Naive B cell (primary cell): ENCODE measurements around the gene CNP. TPM values are rescaled to one million over a fixed set of nuclear protein-coding genes. Genes with fewer than 3 reads are reported as not detected.
"Not testable (repeated sequence)": the region's sequence is repeated elsewhere in the genome, so short reads cannot be mapped to it uniquely, and the experiment has no call there.

Source experiments
- ATAC-seq, 2 donors: fragments of 150-1000 bp; cut with Tn5 transposase; 2 replicates each; pipeline ENCODE4 v1.10.0; 2021; ENCODE audit warnings: low read depth in 2 of 2, mild to moderate bottlenecking in 2 of 2, moderate library complexity in 2 of 2
- DNase-seq: peaks from one replicate; pipeline ENCODE4 v3.0.0; 2022
- H3K27ac Mint-ChIP-seq, 6 donors: one replicate each; pipeline ENCODE4 v1.8.0; 2020 to 2022; ENCODE audit warnings: mild to moderate bottlenecking in 6 of 6, mixed read lengths in 6 of 6, moderate library complexity in 5 of 6, inconsistent platforms in 2 of 6
- H3K27me3 Mint-ChIP-seq, 3 donors: one replicate each; pipeline ENCODE4 v1.8.0; 2021 to 2022; ENCODE audit warnings: mixed read lengths in 3 of 3, mild to moderate bottlenecking in 1 of 3
- H3K36me3 Mint-ChIP-seq, 2 donors: one replicate each; pipeline ENCODE4 v1.8.0; 2020 to 2022; ENCODE audit warnings: mixed read lengths in 2 of 2, inconsistent platforms in 1 of 2, mild to moderate bottlenecking in 1 of 2
- H3K4me1 Mint-ChIP-seq, 3 donors: one replicate each; pipeline ENCODE4 v1.8.0; 2020 to 2022; ENCODE audit warnings: mixed read lengths in 3 of 3, inconsistent platforms in 1 of 3, mild to moderate bottlenecking in 1 of 3, moderate library complexity in 1 of 3
- H3K4me3 Mint-ChIP-seq, 8 donors: one replicate each; pipeline ENCODE4 v1.8.0; 2020 to 2022; ENCODE audit warnings: mild to moderate bottlenecking in 8 of 8, mixed read lengths in 8 of 8, moderate library complexity in 8 of 8, inconsistent platforms in 2 of 8
- H3K9me3 Mint-ChIP-seq, 7 donors: one replicate each; pipeline ENCODE4 v1.8.0; 2020 to 2022; ENCODE audit warnings: mixed read lengths in 7 of 7, mild to moderate bottlenecking in 5 of 7, inconsistent platforms in 2 of 7, moderate library complexity in 1 of 7
- polyA plus RNA-seq, 6 donors: library from polyadenylated mRNA; unstranded; fragments of 300-500 nt; fragmentation: Illumina TruSeq; gene quantifications; one replicate each; pipeline ENCODE4 v1.2.3, GENCODE V29; 2021; ENCODE audit warnings: low read depth in 6 of 6

The CNP gene
- polyA plus RNA-seq, 6 donors from 2014 or later, result 27.5 to 42.4 (median 34.8) TPM

GRCh38 chr17:41931715-41932114, 34.9 kb upstream of the CNP start:
- not testable (repeated sequence) for DNase-seq, ATAC-seq, H3K27me3 Mint-ChIP-seq, H3K36me3 Mint-ChIP-seq, H3K9me3 Mint-ChIP-seq
- peak overlapping the region in 4 of 6 donors; percentile 38 to 100 (median 83) for H3K27ac Mint-ChIP-seq
- peak overlapping the region in 3 of 8 donors; percentile 91 to 95 (median 91) for H3K4me3 Mint-ChIP-seq
- H3K4me1 Mint-ChIP-seq, result peaks cover 17 to 33% (median 30%) of the 10 kb centered on the region in 3 donors

GRCh38 chr17:41932816-41933389, 33.7 kb upstream of the CNP start:
- no peaks in the 10 kb centered on the region for H3K36me3 Mint-ChIP-seq
- peak overlapping the region in 3 of 6 donors; percentile 32 to 89 (median 81) for H3K27ac Mint-ChIP-seq
- DNase-seq, result no peak
- ATAC-seq, result no peak
- no peaks in the 10 kb centered on the region for H3K9me3 Mint-ChIP-seq
- peaks cover 17 to 30% (median 30%) of the 10 kb centered on the region in 3 donors for H3K4me1 Mint-ChIP-seq
- peak overlapping the region in 4 of 8 donors; percentile 24 to 65 (median 45) for H3K4me3 Mint-ChIP-seq
- no peaks in the 10 kb centered on the region for H3K27me3 Mint-ChIP-seq

DNA sequence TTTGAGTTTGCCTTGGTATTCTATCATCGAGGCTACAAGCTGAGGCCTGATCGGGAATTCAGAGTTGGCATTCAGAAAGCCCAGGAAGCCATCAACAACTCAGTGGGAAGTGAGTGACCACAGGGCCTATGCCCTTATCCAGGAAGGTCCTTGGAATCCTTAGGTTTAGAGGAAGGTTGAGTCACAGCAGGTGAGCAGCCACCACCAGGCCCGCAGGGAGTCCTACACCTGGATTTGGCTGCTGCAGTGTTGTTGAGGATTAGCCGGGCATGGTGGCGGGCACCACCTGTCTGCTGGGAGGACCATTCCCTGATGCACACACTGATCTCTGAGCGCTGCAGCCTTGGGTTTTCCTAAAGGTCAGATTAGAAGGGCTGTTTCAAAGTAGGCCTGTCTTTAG, 31.0 kb upstream of the CNP start:
- H3K27ac Mint-ChIP-seq, result no peak overlapping the region
- no peak for DNase-seq
- ATAC-seq, result no peak
- H3K4me3 Mint-ChIP-seq, result no peak overlapping the region
- no peaks in the 10 kb centered on the region for H3K9me3 Mint-ChIP-seq
- no peaks in the 10 kb centered on the region for H3K36me3 Mint-ChIP-seq
- H3K4me1 Mint-ChIP-seq, result peaks cover 5 to 12% (median 12%) of the 10 kb centered on the region in 3 donors
- peaks cover 0 to 5% (median 1%) of the 10 kb centered on the region in 3 donors for H3K27me3 Mint-ChIP-seq

GRCh38 chr17:41937970-41938954, 28.3 kb upstream of the CNP start:
- ATAC-seq (no peak), DNase-seq (no peak)
- Mint-ChIP-seq H3K4me3 (no peak overlapping the region), H3K27ac (peak overlapping the region in 2 of 6 donors; percentile 21 to 72), H3K36me3 (no peaks in the 10 kb centered on the region), H3K4me1 (peaks cover 0 to under 1% (median 0%) of the 10 kb centered on the region in 3 donors), H3K9me3 (no peaks in the 10 kb centered on the region), H3K27me3 (peaks cover 0 to 12% (median 9%) of the 10 kb centered on the region in 3 donors)

DNA sequence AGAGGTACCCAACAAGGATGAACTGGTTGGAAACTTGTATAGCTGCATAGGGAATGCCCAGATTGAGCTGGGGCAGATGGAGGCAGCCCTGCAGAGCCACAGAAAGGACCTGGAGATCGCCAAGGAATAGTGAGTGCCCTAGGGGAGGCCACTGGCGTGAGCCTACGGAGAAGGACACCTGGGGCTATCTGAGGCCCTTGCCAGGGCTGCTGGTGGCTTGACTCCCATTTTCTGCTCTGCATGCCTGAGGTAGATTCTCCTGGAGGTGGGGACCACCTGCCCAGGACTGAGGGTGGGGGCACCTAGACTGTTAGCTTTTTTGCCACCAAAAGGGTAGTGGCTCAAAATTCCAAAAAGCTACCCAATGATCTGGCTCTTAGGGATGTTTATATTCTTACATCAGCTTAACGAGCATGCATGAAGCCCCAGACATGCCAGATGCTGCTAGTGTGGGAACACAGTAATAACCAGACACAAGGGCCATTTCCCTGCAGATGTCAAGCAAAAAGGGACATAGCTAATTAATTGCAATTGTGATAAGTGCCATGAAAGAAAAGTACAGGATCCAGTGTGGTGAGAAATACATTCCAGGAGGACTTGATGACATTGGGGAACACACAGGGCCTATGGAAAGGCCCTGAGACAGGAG, 27.4 kb upstream of the CNP start:
- Mint-ChIP-seq H3K4me3 (peak overlapping the region in 1 of 8 donors; percentile 3), H3K9me3 (no peaks in the 10 kb centered on the region), H3K4me1 (no peaks in the 10 kb centered on the region), H3K36me3 (no peaks in the 10 kb centered on the region), H3K27ac (no peak overlapping the region), H3K27me3 (peaks cover 0 to 12% (median 9%) of the 10 kb centered on the region in 3 donors)
- no peak for DNase-seq
- ATAC-seq, result no peak

GRCh38 chr17:41939693-41940090, 26.9 kb upstream of the CNP start:
- no peak for ATAC-seq
- Mint-ChIP-seq H3K36me3 (no peaks in the 10 kb centered on the region), H3K4me3 (no peak overlapping the region), H3K9me3 (no peaks in the 10 kb centered on the region), H3K27me3 (peaks cover 0 to 12% (median 9%) of the 10 kb centered on the region in 3 donors), H3K4me1 (no peaks in the 10 kb centered on the region), H3K27ac (no peak overlapping the region)
- DNase-seq, result no peak

DNA sequence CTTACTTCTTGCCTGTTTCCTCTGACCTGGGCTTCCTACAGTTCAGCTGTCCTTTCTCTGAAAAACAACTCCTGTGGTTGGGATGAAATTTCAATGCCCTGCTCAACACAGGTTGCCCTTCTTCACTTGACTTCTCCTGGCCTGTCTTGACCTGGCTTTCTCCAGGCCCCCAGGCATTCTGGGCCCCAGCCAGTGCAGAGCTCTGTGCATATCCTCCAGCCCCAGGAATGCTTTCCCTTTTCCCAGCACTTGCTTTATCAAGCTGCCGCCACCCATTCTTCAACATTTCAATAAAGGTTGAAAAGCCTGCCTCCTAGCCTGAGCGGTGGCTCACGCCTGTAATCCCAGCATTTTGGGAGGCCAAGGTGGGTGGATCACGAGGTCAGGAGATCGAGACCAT, 25.4 kb upstream of the CNP start:
- H3K27ac Mint-ChIP-seq, result no peak overlapping the region

GRCh38 chr17:41942626-41943373, 23.8 kb upstream of the CNP start:
- ATAC-seq (no peak), DNase-seq (no peak)
- Mint-ChIP-seq H3K9me3 (no peaks in the 10 kb centered on the region), H3K36me3 (no peaks in the 10 kb centered on the region), H3K4me1 (no peaks in the 10 kb centered on the region), H3K4me3 (no peak overlapping the region), H3K27me3 (peaks cover 0 to 12% (median 9%) of the 10 kb centered on the region in 3 donors), H3K27ac (peak overlapping the region in 1 of 6 donors; percentile 62)

More for the DNA sequence above, 25.4 kb upstream of the CNP start:
- no peaks in the 10 kb centered on the region for H3K36me3 Mint-ChIP-seq
- H3K9me3 Mint-ChIP-seq, result no peaks in the 10 kb centered on the region
- H3K4me3 Mint-ChIP-seq, result no peak overlapping the region
- H3K27me3 Mint-ChIP-seq, result peaks cover 0 to 12% (median 9%) of the 10 kb centered on the region in 3 donors
- H3K4me1 Mint-ChIP-seq, result no peaks in the 10 kb centered on the region
- ATAC-seq (no peak), DNase-seq (no peak)

GRCh38 chr17:41943492-41943891, 23.1 kb upstream of the CNP start:
- Mint-ChIP-seq H3K4me1 (no peaks in the 10 kb centered on the region), H3K36me3 (no peaks in the 10 kb centered on the region), H3K27ac (peak overlapping the region in 2 of 6 donors; percentile 20 to 62), H3K4me3 (no peak overlapping the region), H3K9me3 (no peaks in the 10 kb centered on the region), H3K27me3 (peaks cover 0 to 12% (median 9%) of the 10 kb centered on the region in 3 donors)
- ATAC-seq (no peak), DNase-seq (no peak)

DNA sequence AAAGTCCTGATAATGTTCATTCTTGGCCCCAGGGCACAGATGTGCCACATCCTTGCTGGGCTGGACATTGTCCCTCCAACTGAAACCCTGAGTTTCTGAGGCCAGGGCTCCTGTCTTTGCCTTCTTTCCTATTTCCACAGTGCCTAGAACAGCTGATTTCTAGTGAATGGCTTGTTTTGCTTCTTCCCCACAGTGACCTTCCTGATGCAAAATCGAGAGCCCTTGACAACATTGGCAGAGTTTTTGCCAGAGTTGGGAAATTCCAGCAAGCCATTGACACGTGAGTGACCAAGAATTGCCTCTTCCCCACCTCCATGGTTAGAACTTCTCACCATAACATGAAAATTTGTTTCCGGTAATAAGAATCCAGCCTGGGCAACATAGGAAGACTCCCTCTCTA, 21.7 kb upstream of the CNP start:
- peak overlapping the region in 1 of 6 donors; percentile 76 for H3K27ac Mint-ChIP-seq
- ATAC-seq (no peak), DNase-seq (no peak)
- H3K9me3 Mint-ChIP-seq, result no peaks in the 10 kb centered on the region
- H3K36me3 Mint-ChIP-seq, result no peaks in the 10 kb centered on the region
- no peak overlapping the region for H3K4me3 Mint-ChIP-seq
- no peaks in the 10 kb centered on the region for H3K4me1 Mint-ChIP-seq
- peaks cover 0 to 12% (median 9%) of the 10 kb centered on the region in 3 donors for H3K27me3 Mint-ChIP-seq

DNA sequence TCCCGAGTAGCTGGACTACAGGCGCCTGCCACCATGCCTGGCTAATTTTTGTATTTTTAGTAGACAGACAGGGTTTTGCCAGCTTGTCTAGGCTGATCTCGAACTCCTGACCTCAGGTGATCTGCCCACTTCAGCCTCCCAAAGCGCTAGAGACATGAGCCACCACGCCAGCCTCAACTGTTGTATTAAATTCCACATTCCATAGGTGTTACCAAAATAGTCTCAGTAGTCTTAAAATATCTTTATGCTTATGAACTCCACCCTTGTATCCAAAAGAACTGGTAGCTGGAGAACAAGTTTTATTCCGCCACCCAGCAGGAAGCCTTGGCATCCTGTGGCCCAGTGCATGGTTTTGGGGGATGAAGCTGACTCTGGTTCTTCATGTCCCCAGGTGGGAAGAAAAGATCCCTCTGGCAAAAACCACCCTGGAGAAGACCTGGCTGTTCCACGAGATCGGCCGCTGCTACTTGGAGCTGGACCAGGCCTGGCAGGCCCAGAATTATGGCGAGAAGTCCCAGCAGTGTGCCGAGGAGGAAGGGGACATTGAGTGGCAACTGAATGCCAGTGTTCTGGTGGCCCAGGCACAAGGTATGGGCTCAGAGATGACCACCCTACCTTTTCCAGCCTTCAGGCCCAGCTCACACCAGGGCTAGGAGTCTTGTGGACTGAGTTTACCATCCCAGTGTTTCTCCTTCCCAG, 17.7 kb upstream of the CNP start:
- Mint-ChIP-seq H3K4me1 (no peaks in the 10 kb centered on the region), H3K9me3 (no peaks in the 10 kb centered on the region), H3K27ac (no peak overlapping the region), H3K36me3 (no peaks in the 10 kb centered on the region), H3K27me3 (no peaks in the 10 kb centered on the region), H3K4me3 (no peak overlapping the region)
- ATAC-seq (no peak), DNase-seq (no peak)

DNA sequence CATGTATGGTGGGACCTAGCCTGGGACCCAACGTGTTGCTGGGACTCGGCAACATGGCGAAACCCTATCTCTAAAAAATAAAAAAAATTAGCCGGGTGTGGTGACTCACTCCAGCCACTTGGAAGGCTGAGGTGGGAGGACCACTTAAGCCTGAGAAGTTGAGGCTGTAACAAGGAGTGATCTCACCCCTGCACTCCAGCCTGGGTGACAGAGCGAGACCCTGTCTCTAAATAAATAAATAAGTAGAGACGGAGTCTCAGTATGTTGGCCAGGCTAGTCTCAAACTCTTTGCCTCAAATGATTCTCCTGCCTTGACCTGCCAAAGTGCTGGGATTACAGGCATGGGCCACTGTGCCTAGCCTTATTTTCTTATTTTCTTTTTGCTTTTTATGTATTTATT, 10.1 kb upstream of the CNP start:
- no peaks in the 10 kb centered on the region for H3K9me3 Mint-ChIP-seq
- no peak overlapping the region for H3K4me3 Mint-ChIP-seq
- no peak overlapping the region for H3K27ac Mint-ChIP-seq
- H3K27me3 Mint-ChIP-seq, result no peaks in the 10 kb centered on the region
- DNase-seq (no peak), ATAC-seq (no peak)
- no peaks in the 10 kb centered on the region for H3K4me1 Mint-ChIP-seq
- H3K36me3 Mint-ChIP-seq, result no peaks in the 10 kb centered on the region
